A673 (cell line): ENCODE measurements around the gene PIF1.

Experiments
- CTCF ChIP-seq: fragments of 300-800, 200-600 bp; sonication (generic); conservative IDR thresholded peaks from 2 replicates; pipeline ENCODE4 v1.5.1; 2017; ENCODE audit warnings: low read depth, mild to moderate bottlenecking, antibody characterized with exemption, low read length, moderate library complexity, mixed read lengths
- EZH2 ChIP-seq: fragments of 200-600 bp; sonication (generic); IDR thresholded peaks from 2 replicates; pipeline ENCODE4 v1.6.1; 2017; ENCODE audit warnings: borderline replicate concordance, low read depth, mild to moderate bottlenecking, mixed read lengths, antibody characterized with exemption, low read length; ENCODE audit not compliant: poor library complexity, severe bottlenecking

- TF ChIP-seq EZH2 (no peak), CTCF (no peak)
Measured at GRCh38 chr15:64770626-64771025, 54.8 kb downstream of the PIF1 start.
